IMR-90 (cell line): ENCODE data around the gene BAZ1A.

ENCODE experiments used
- MAFK ChIP-seq: IDR thresholded peaks from 2 replicates; pipeline ENCODE4 v1.6.1; 2012; ENCODE audit warnings: low read depth, low read length, improper control_type of control experiment
- POLR2A ChIP-seq: IDR thresholded peaks from 2 replicates; pipeline ENCODE4 v1.6.1; 2012; ENCODE audit warnings: mild to moderate bottlenecking, low read depth, low read length
- RCOR1 ChIP-seq: IDR thresholded peaks from 2 replicates; pipeline ENCODE4 v1.6.1; 2012; ENCODE audit warnings: mild to moderate bottlenecking, low read length, improper control_type of control experiment; ENCODE audit not compliant: insufficient replicate concordance
- TF ChIP-seq, protein P1 (sequence below): conservative IDR thresholded peaks from 2 replicates; pipeline ENCODE4 v1.5.1; 2012; ENCODE audit warnings: mild to moderate bottlenecking, low read depth, low read length, improper control_type of control experiment

DNA sequence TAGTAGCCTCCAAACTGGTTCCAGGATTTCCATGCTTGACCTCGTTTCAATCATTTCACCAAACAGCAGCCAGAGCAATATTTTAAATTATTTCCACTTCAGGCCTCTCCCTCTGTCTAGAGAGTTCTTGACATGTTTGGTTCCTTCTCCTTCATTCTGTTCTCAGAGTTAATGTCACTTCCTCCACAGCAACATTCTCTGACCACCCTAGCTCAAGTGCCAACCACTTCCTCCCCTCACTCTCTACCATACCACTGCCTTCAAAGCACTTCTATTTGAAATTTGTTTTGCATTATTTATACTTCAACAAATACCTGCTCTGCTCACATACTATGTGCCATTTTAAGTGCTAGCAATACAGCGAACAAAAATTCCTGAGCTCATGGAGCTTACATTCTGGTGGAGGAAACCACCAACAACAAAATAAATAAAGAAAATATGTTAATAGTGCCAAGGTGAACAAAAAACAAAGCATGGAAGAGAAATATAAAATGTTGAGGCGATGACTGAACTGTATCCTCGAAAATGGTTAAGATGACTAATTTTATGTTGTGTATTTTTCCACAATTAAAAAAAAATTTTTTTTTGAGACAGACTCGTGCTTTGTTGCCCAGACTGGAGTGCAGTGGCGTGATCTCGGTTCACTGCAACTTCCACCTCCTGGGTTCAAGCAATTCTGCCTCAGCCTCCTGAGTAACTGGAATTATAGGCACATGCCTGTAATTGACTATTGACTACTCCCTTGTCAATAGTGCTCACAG is 17.3 kb downstream of the BAZ1A start:
- TF ChIP-seq, protein P1, sequence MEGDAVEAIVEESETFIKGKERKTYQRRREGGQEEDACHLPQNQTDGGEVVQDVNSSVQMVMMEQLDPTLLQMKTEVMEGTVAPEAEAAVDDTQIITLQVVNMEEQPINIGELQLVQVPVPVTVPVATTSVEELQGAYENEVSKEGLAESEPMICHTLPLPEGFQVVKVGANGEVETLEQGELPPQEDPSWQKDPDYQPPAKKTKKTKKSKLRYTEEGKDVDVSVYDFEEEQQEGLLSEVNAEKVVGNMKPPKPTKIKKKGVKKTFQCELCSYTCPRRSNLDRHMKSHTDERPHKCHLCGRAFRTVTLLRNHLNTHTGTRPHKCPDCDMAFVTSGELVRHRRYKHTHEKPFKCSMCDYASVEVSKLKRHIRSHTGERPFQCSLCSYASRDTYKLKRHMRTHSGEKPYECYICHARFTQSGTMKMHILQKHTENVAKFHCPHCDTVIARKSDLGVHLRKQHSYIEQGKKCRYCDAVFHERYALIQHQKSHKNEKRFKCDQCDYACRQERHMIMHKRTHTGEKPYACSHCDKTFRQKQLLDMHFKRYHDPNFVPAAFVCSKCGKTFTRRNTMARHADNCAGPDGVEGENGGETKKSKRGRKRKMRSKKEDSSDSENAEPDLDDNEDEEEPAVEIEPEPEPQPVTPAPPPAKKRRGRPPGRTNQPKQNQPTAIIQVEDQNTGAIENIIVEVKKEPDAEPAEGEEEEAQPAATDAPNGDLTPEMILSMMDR = no peak
- no peak for TF ChIP-seq MAFK
- no peak for TF ChIP-seq POLR2A
- no peak for TF ChIP-seq RCOR1
